Keratinocyte (primary cell): ENCODE measurements around the gene TNFRSF25. TPM values are rescaled to one million over a fixed set of nuclear protein-coding genes. Genes with fewer than 3 reads are reported as not detected.

Source experiments
- DNase-seq: peaks from one replicate; pipeline ENCODE4 v3.0.0-alpha.2; 2011; ENCODE audit warnings: low read depth, missing footprints, low spot score
- FAIRE-seq: peaks from 2 replicates; lab custom pipeline; 2011; peaks lifted over from hg19 to GRCh38; lab: Jason Lieb, UNC
- H2AFZ ChIP-seq: 2 replicates; pipeline ENCODE4 v1.6.0; 2012; ENCODE audit warnings: low read length, control low read depth, inconsistent platforms; ENCODE audit not compliant: control insufficient read depth
- H3K27ac ChIP-seq: 2 replicates; pipeline ENCODE4 v1.5.1; 2011; ENCODE audit warnings: low read length; ENCODE audit not compliant: control insufficient read depth, insufficient read depth
- H3K27me3 ChIP-seq: 3 replicates; pipeline ENCODE4 v1.6.0; 2011; ENCODE audit warnings: low read length; ENCODE audit not compliant: control insufficient read depth, insufficient read depth; ENCODE audit errors: extremely low read depth
- H3K36me3 ChIP-seq, 2 experiments: 2 replicates in 1 of 2; 3 replicates in 1 of 2; pipeline ENCODE4 v1.5.1; 2011; ENCODE audit warnings: low read length in 2 of 2, mild to moderate bottlenecking in 1 of 2; ENCODE audit not compliant: control insufficient read depth in 2 of 2, insufficient read depth in 2 of 2; ENCODE audit errors: extremely low read depth in 1 of 2
- H3K4me1 ChIP-seq: 3 replicates; pipeline ENCODE4 v1.5.1; 2011; ENCODE audit warnings: low read length; ENCODE audit not compliant: control insufficient read depth, insufficient read depth; ENCODE audit errors: extremely low read depth
- H3K4me2 ChIP-seq: 3 replicates; pipeline ENCODE4 v1.6.0; 2011; ENCODE audit warnings: low read depth, low read length; ENCODE audit not compliant: control insufficient read depth, insufficient read depth; ENCODE audit errors: extremely low read depth
- H3K4me3 ChIP-seq, 3 experiments: fragments of 200-600 bp in 1 of 3; sonication (generic) in 1 of 3; 2 replicates in 2 of 3; 3 replicates in 1 of 3; pipeline ENCODE4 v1.5.1; 2011 to 2016; ENCODE audit warnings: low read length in 3 of 3, mild to moderate bottlenecking in 3 of 3, control low read depth in 2 of 3, inconsistent platforms in 1 of 3, low read depth in 1 of 3, mixed read lengths in 1 of 3, mixed run types in 1 of 3, moderate library complexity in 1 of 3; ENCODE audit not compliant: control insufficient read depth in 2 of 3, insufficient read depth in 2 of 3; ENCODE audit errors: extremely low read depth in 1 of 3
- H3K79me2 ChIP-seq: 2 replicates; pipeline ENCODE4 v1.6.0; 2012; ENCODE audit warnings: low read length; ENCODE audit not compliant: control insufficient read depth, insufficient read depth
- H3K9ac ChIP-seq: 3 replicates; pipeline ENCODE4 v1.6.0; 2011; ENCODE audit warnings: low read length; ENCODE audit not compliant: control insufficient read depth, insufficient read depth; ENCODE audit errors: extremely low read depth
- H3K9me1 ChIP-seq: 3 replicates; pipeline ENCODE4 v1.6.0; 2011; ENCODE audit warnings: low read length; ENCODE audit not compliant: control insufficient read depth, insufficient read depth; ENCODE audit errors: extremely low read depth
- H3K9me3 ChIP-seq: 2 replicates; pipeline ENCODE4 v1.5.1; 2012; ENCODE audit warnings: low read depth, low read length; ENCODE audit not compliant: control insufficient read depth
- H4K20me1 ChIP-seq: 3 replicates; pipeline ENCODE4 v1.6.0; 2011; ENCODE audit warnings: low read length; ENCODE audit not compliant: control insufficient read depth, insufficient read depth; ENCODE audit errors: extremely low read depth
- EZH2 ChIP-seq: IDR thresholded peaks from one replicate; pipeline ENCODE4 v1.6.1; 2012; ENCODE audit warnings: inconsistent platforms, mild to moderate bottlenecking, low read length, moderate library complexity
- dilution Hi-C: fragments of 300-500 bp; cut with MboI; formaldehyde crosslinking; loops from one replicate; pipeline ENCODE4 v1.7.0; 2020; ENCODE audit warnings: low sequenced_read_pairs; ENCODE audit not compliant: extremely low pct_ligation_motif_present
- polyA plus RNA-seq, 5 experiments: library from polyadenylated mRNA; depleted of rRNA in 3 of 5; stranded (reverse) in 3 of 5; stranded (forward) in 1 of 5; unstranded in 1 of 5; fragments of >200 nt; gene quantifications; 1 replicate in 1 of 5; 2 replicates in 3 of 5; 3 replicates in 1 of 5; pipeline versions ENCODE4 v1.2.1 to v1.2.3, GENCODE V29; 2011 to 2012; ENCODE audit warnings: missing spikeins in 2 of 5, low read depth in 1 of 5, low replicate concordance in 1 of 5
- TF ChIP-seq, protein P1 (sequence below), 3 experiments: IDR thresholded peaks in 1 of 3; conservative IDR thresholded peaks in 1 of 3; optimal IDR thresholded peaks in 1 of 3; 2 replicates in 2 of 3; 3 replicates in 1 of 3; pipeline versions ENCODE3 to v1.5.1; 2011; ENCODE audit warnings: low read length in 3 of 3, mild to moderate bottlenecking in 3 of 3, moderate library complexity in 2 of 3, control low read depth in 1 of 3, inconsistent platforms in 1 of 3; ENCODE audit not compliant: insufficient read depth in 2 of 3; ENCODE audit errors: extremely low read depth in 1 of 3

TNFRSF25 gene
- polyA plus RNA-seq, 1 donor (not counting 4 experiments of a cell fraction or from before 2014, with no cell fraction given) = 12.4 TPM

DNA sequence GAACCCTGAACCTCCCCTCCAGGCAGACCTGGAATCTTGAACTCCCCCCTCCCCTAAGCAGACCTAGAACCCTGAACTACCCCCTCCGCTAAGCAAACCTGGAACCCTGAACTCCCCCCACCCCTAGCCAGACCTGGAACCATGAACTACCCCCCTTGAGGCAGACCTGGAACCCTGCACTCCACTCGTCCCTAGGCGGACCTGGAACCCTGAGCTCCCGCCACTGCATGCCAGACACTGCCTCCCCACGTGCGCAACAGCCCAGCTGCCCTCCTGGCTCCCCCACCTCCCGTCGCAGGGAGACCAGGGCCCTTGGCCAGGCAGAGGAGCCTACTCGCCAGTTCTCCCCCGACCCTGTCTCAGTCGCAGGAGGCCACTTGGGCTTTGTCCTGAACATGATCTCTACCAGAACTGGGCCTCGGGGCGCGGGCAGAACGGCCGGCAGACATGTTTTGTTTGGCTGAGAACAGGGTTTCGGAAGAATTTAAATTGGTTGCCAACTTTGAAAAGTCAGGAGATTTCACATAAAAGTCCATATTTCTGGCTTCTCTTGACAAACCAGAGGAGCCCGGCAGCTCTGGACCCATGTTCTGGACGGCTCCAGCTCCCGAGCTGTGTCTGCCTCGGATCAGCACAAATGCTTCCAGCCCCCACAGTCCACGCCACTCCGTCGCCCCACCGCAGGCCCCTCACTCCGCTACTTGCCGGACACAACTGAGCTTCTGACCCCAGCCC lies 34.7 kb upstream of the TNFRSF25 start:
- no peak overlapping the region for H3K27ac ChIP-seq
- DNase-seq (no peak), FAIRE-seq (no peak)
- dilution Hi-C loops = no loop called here
- no peaks in the 10 kb centered on the region for H3K36me3 ChIP-seq
- H3K4me3 ChIP-seq = no peak overlapping the region
- peaks cover 3% of the 10 kb centered on the region for H3K27me3 ChIP-seq
- H3K4me1 ChIP-seq = peaks cover 8% of the 10 kb centered on the region
- no peaks in the 10 kb centered on the region for H3K9me1 ChIP-seq
- no peak overlapping the region for H2AFZ ChIP-seq
- no peak overlapping the region for H3K4me2 ChIP-seq
- H3K79me2 ChIP-seq = no peaks in the 10 kb centered on the region
- H3K9ac ChIP-seq = no peak overlapping the region
- H3K9me3 ChIP-seq = no peaks in the 10 kb centered on the region
- TF ChIP-seq, protein P1, sequence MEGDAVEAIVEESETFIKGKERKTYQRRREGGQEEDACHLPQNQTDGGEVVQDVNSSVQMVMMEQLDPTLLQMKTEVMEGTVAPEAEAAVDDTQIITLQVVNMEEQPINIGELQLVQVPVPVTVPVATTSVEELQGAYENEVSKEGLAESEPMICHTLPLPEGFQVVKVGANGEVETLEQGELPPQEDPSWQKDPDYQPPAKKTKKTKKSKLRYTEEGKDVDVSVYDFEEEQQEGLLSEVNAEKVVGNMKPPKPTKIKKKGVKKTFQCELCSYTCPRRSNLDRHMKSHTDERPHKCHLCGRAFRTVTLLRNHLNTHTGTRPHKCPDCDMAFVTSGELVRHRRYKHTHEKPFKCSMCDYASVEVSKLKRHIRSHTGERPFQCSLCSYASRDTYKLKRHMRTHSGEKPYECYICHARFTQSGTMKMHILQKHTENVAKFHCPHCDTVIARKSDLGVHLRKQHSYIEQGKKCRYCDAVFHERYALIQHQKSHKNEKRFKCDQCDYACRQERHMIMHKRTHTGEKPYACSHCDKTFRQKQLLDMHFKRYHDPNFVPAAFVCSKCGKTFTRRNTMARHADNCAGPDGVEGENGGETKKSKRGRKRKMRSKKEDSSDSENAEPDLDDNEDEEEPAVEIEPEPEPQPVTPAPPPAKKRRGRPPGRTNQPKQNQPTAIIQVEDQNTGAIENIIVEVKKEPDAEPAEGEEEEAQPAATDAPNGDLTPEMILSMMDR (optimal IDR thresholded peaks at IDR 0.05 in 1 of 3, IDR thresholded peaks at IDR 0.05 in 1 of 3, conservative IDR thresholded peaks at IDR 0.05 in 1 of 3; ENCODE audit: extremely low read depth in 1 of 3, insufficient read depth in 2 of 3, low read length in 3 of 3) = no peak
- no peak for TF ChIP-seq EZH2
- H4K20me1 ChIP-seq = no peaks in the 10 kb centered on the region

DNA sequence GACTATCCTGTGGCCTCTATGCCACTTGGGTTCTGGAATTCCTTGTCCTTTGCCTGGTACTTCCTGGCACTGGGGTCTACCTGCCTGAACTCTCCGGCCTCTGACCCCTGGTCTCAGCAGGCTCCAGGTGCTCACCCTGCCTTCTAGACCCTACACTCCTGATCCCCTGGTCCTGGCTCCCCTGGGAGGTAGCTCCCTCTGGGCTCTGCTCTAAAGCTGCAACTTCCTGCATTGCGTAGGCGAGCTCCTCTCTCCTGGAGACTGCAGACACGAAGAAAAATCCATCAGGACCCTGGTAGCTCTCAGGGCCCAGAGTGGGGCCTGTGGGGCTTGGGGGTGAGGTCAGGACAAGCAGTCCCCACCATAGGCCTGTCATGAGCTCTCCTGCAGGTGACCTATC lies 33.3 kb upstream of the TNFRSF25 start:
- dilution Hi-C loops = no loop called here
- TF ChIP-seq, protein P1 (optimal IDR thresholded peaks at IDR 0.05 in 1 of 3, IDR thresholded peaks at IDR 0.05 in 1 of 3, conservative IDR thresholded peaks at IDR 0.05 in 1 of 3; ENCODE audit: extremely low read depth in 1 of 3, insufficient read depth in 2 of 3, low read length in 3 of 3) = no peak
- TF ChIP-seq EZH2 = no peak
- H3K4me2 ChIP-seq = no peak overlapping the region
- H3K27me3 ChIP-seq = peaks cover 3% of the 10 kb centered on the region
- H3K9ac ChIP-seq = no peak overlapping the region
- H3K27ac ChIP-seq = no peak overlapping the region
- no peaks in the 10 kb centered on the region for H3K9me1 ChIP-seq
- no peaks in the 10 kb centered on the region for H3K9me3 ChIP-seq
- no peaks in the 10 kb centered on the region for H3K79me2 ChIP-seq
- no peak for DNase-seq
- H3K4me3 ChIP-seq = no peak overlapping the region
- H4K20me1 ChIP-seq = no peaks in the 10 kb centered on the region
- peaks cover 13% of the 10 kb centered on the region for H3K4me1 ChIP-seq
- H3K36me3 ChIP-seq = peaks cover 0 to 2% of the 10 kb centered on the region in 2 experiments
- no peak overlapping the region for H2AFZ ChIP-seq
- FAIRE-seq = no peak
